Epithelial cell of esophagus (primary cell): ENCODE data around the gene PREP.
A peak's percentile ranks its signal among the peaks of the same experiment; 100 is the strongest.
"Not testable (repeated sequence)": the region's sequence is repeated elsewhere in the genome, so short reads cannot be mapped to it uniquely, and the experiment has no call there.

Source experiments
- DNase-seq: peaks from one replicate; pipeline ENCODE4 v3.0.0; 2010; ENCODE audit warnings: low read depth
- H3K4me3 ChIP-seq: 2 replicates; pipeline ENCODE4 v1.5.1; 2011; ENCODE audit warnings: mild to moderate bottlenecking, low read length, control low read depth
- CTCF ChIP-seq: IDR thresholded peaks from 2 replicates; pipeline ENCODE4 v1.5.1; 2011; ENCODE audit warnings: low read depth, mild to moderate bottlenecking, low read length, control low read depth, inconsistent platforms; ENCODE audit not compliant: insufficient read depth; ENCODE audit errors: missing control alignments

The PREP gene

GRCh38 chr6:105348897-105349296, 54.0 kb downstream of the PREP start:
- no peak for TF ChIP-seq CTCF
- peak; percentile 72 for DNase-seq
- no peak overlapping the region for H3K4me3 ChIP-seq

DNA sequence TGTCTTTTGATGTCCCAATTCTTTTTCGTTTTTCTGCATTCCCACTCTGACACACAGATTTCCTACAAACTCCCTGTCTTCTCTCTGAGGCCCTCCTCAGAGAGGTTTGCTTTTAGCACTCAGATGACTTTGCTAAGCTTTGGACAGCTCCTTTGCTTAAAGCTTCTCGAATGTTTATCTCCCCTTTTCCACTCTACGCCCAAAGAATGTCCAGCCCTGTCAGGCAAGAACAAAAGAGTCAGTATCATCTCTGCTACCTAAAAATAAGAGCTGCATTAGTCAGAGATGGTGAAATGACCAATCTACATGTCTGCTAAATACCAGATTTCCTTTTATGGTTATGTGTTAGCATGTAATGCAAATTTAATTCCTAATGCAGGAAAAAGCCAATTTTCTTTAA, 56.8 kb downstream of the PREP start:
- peak; percentile 87 for DNase-seq
- H3K4me3 ChIP-seq, result no peak overlapping the region
- TF ChIP-seq CTCF, result no peak

GRCh38 chr6:105345506-105345905, 57.4 kb downstream of the PREP start:
- TF ChIP-seq CTCF, result no peak
- no peak overlapping the region for H3K4me3 ChIP-seq
- DNase-seq, result peak; percentile 48

- TF ChIP-seq CTCF, result no peak
- DNase-seq, result no peak
- H3K4me3 ChIP-seq, result no peak overlapping the region
Observed at GRCh38 chr6:105344881-105345370, 58.0 kb downstream of the PREP start.

- DNase-seq, H3K4me3 ChIP-seq: not testable (repeated sequence)
Observed at GRCh38 chr6:105338350-105338983, 64.4 kb downstream of the PREP start.

DNA sequence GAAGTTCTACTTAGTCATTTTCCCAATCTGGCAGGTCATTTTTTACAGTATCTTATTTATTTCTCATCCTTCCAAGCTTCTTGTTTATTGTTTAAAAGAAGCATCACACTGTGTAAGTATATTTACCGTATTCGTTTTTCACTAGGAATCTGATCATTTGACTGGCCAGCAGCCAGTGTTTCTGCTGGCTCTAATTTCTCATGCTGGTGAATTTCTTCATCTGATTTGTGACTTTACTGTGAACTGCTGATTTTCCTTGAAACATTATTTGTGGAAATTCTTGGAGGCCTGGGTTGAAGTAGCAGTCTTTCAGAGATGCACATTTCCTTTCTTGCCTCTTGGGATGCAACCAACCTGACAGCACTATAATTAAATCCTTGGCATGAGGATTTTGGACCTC, 65.9 kb downstream of the PREP start:
- no peak for DNase-seq
- no peak for TF ChIP-seq CTCF
- no peak overlapping the region for H3K4me3 ChIP-seq

GRCh38 chr6:105332576-105332975, 70.3 kb downstream of the PREP start:
- H3K4me3 ChIP-seq, result no peak overlapping the region
- no peak for TF ChIP-seq CTCF
- no peak for DNase-seq

GRCh38 chr6:105331927-105332326, 71.0 kb downstream of the PREP start:
- no peak for TF ChIP-seq CTCF
- no peak overlapping the region for H3K4me3 ChIP-seq

More at GRCh38 chr6:105331927-105332326, 71.0 kb downstream of the PREP start:
- DNase-seq, result no peak
